HepG2 (cell line): ENCODE results near the gene BBS5. TPM values are rescaled to one million over a fixed set of nuclear protein-coding genes. Genes with fewer than 3 reads are reported as not detected.

Experiments
- ARID5B ChIP-seq: IDR thresholded peaks from 2 replicates; pipeline ENCODE4 v1.4.0; 2020; ENCODE audit warnings: mild to moderate bottlenecking, missing genetic modification reagents
- EP300 ChIP-seq, 3 experiments: sonication (generic) in 1 of 3; formaldehyde crosslinking in 1 of 3; IDR thresholded peaks; 2 replicates each; pipeline versions ENCODE4 v1.5.1 to v1.6.1; 2011 to 2020; ENCODE audit warnings: low read depth in 2 of 3, low read length in 2 of 3, borderline replicate concordance in 1 of 3, improper control_type of control experiment in 1 of 3, mild to moderate bottlenecking in 1 of 3, missing genetic modification reagents in 1 of 3, moderate library complexity in 1 of 3
- KDM5A ChIP-seq: fragments of 200-600 bp; sonication (generic); IDR thresholded peaks from 2 replicates; pipeline ENCODE4 v1.7.0; 2018; ENCODE audit warnings: antibody characterized with exemption, mild to moderate bottlenecking, low read length, borderline replicate concordance
- ZBTB2 ChIP-seq: sonication (generic); formaldehyde crosslinking; IDR thresholded peaks from 2 replicates; pipeline ENCODE4 v1.8.0; 2022; ENCODE audit warnings: low read depth, missing genetic modification reagents
- ZBTB42 ChIP-seq: sonication (generic); formaldehyde crosslinking; IDR thresholded peaks from 2 replicates; pipeline ENCODE4 v1.5.0; 2020; ENCODE audit warnings: mild to moderate bottlenecking, missing genetic modification reagents
- ZFP91 ChIP-seq: sonication (generic); formaldehyde crosslinking; IDR thresholded peaks from 2 replicates; pipeline ENCODE4 v1.9.0; 2022; ENCODE audit warnings: missing genetic modification reagents, mild to moderate bottlenecking, borderline replicate concordance
- ZNF296 ChIP-seq: sonication (generic); formaldehyde crosslinking; conservative IDR thresholded peaks from 2 replicates; pipeline ENCODE4 v1.5.0; 2020; ENCODE audit warnings: mild to moderate bottlenecking, missing genetic modification reagents
- ZNF543 ChIP-seq: sonication (generic); formaldehyde crosslinking; IDR thresholded peaks from 2 replicates; pipeline ENCODE4 v1.4.0; 2020; ENCODE audit warnings: mild to moderate bottlenecking, missing genetic modification reagents
- ZNF572 ChIP-seq: sonication (generic); formaldehyde crosslinking; IDR thresholded peaks from 2 replicates; pipeline ENCODE4 v1.5.1; 2020; ENCODE audit warnings: mild to moderate bottlenecking, missing genetic modification reagents
- ZNF616 ChIP-seq: sonication (generic); formaldehyde crosslinking; IDR thresholded peaks from 2 replicates; pipeline ENCODE4 v1.5.0; 2020; ENCODE audit warnings: low read depth, mild to moderate bottlenecking, missing genetic modification reagents
- ZNF646 ChIP-seq: sonication (generic); formaldehyde crosslinking; IDR thresholded peaks from 2 replicates; pipeline ENCODE4 v1.9.0; 2021; ENCODE audit warnings: mild to moderate bottlenecking, missing genetic modification reagents
- ZNF652 ChIP-seq: IDR thresholded peaks from 2 replicates; pipeline ENCODE4 v1.6.1; 2016; ENCODE audit warnings: low read depth, borderline replicate concordance
- ZSCAN5A ChIP-seq: sonication (generic); formaldehyde crosslinking; IDR thresholded peaks from 2 replicates; pipeline ENCODE4 v1.8.0; 2022; ENCODE audit warnings: mild to moderate bottlenecking, missing genetic modification reagents, borderline replicate concordance
- polyA plus RNA-seq, 8 experiments: library from polyadenylated mRNA; depleted of rRNA in 3 of 8; stranded (reverse) in 7 of 8; unstranded in 1 of 8; fragments of >200 nt; fragmentation: Illumina TruSeq in 4 of 8; extraction: Trizol in 4 of 8; gene quantifications; 2 replicates each; pipeline versions ENCODE4 v1.2.1 to v1.2.3, GENCODE V29; 2011 to 2016; ENCODE audit warnings: low read depth in 4 of 8, missing spikeins in 1 of 8, mixed read lengths in 1 of 8; ENCODE audit not compliant: insufficient read depth in 1 of 8
- total RNA-seq, 5 experiments: library from RNA; depleted of rRNA; stranded (reverse); fragments of >200 nt; fragmentation: Illumina TruSeq; extraction: Trizol; gene quantifications; 2 replicates each; pipeline ENCODE4 v1.2.3, GENCODE V29; 2016; ENCODE audit warnings: low read depth in 1 of 5

Gene BBS5
- total and polyA plus RNA-seq, 2 of the 13 experiments (the other 11 are each of a cell fraction or from before 2014, with no cell fraction given), result 1.8 to 4.5 TPM

GRCh38 chr2:169485650-169486138 lies 6.4 kb downstream of the BBS5 start (continued):
- TF ChIP-seq ZNF646 (CRISPR knock-in tag) (no peak), ZNF296 (no peak), ZNF543 (CRISPR knock-in tag) (no peak), ARID5B (CRISPR knock-in tag) (peak; percentile 82), ZBTB2 (CRISPR knock-in tag) (no peak), ZNF616 (CRISPR knock-in tag) (no peak), KDM5A (0 out of 2 replicates have a peak, but pooled peaks have one; percentile 51), ZBTB42 (no peak), EP300 (IDR thresholded peaks at IDR 0.05; ENCODE audit: low read depth in 2 of 2, low read length in 2 of 2) (peak; percentile 17 to 46; a peak in 2 of 4 replicates), EP300 (CRISPR knock-in tag; IDR thresholded peaks at IDR 0.05; ENCODE audit: borderline replicate concordance) (no peak), ZFP91 (CRISPR knock-in tag) (no peak), ZNF652 (CRISPR knock-in tag) (no peak), ZSCAN5A (CRISPR knock-in tag) (no peak), ZNF572 (no peak)
